H4 (cell line): ENCODE results near the gene ALDH1B1. TPM values are rescaled to one million over a fixed set of nuclear protein-coding genes. Genes with fewer than 3 reads are reported as not detected.
A peak's percentile ranks its signal among the peaks of the same experiment; 100 is the strongest.

Experiments used
- DNase-seq: peaks from one replicate; pipeline ENCODE4 v3.0.0-alpha.2; 2015; ENCODE audit warnings: low spot score
- total RNA-seq: library from RNA; depleted of rRNA; stranded (reverse); fragments of >200 nt; shearing (Covaris generic); gene quantifications from 2 replicates; pipeline ENCODE4 v1.2.3, GENCODE V29; 2014

The ALDH1B1 gene
- total RNA-seq, 1 experiment from 2014 or later = 29.5 TPM

GRCh38 chr9:38416461-38416860 is 24.0 kb downstream of the ALDH1B1 start:
- DNase-seq = no peak

DNA sequence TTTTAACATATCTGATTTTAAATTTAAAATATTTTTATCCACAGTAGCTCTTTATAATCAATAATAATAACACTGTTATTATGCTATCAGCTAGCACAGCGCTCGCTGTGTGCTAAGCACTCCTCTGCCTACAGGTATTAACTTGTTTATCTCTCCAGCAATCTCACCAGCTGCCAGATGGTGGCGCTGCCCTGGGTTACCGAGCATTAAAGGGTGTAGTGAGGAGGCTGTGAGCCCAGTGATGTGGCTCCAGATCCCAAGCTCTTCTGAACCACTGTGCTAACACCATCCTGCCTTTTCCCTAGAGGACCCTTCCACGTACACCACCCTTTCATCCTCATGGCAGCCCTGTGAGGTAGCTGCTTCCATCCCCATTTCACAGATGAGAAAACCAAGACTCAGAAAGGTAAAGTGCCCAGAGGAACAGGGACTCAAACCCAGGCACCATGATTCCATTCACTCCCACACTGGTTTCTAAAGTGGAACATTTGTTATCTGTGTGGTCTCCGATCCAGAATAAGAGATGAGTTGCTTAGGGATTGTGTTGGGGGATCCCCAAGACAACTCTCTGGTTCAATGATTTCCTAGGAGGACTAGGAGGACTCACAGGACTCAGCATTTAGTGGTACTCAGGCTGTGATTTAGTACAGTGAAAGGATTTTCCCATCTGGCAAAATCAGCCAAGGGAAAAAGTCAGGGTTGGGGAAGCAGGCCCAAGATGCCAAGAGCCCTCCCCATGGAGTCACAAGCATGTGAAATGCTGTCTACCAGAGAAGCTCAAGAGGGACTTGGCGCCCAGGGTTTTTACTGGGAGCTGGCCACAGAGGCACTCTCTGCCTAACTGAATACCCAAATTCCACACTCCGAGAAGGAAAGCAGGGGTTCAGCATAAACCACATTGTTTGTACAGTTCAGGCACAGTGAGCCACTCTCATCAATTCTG is 24.8 kb downstream of the ALDH1B1 start:
- DNase-seq = peak; percentile 41

- no peak for DNase-seq
Observed at GRCh38 chr9:38418366-38418765, 25.9 kb downstream of the ALDH1B1 start.

GRCh38 chr9:38419181-38419580 is 26.7 kb downstream of the ALDH1B1 start:
- no peak for DNase-seq

GRCh38 chr9:38421498-38422211 is 29.2 kb downstream of the ALDH1B1 start:
- DNase-seq = no peak

DNA sequence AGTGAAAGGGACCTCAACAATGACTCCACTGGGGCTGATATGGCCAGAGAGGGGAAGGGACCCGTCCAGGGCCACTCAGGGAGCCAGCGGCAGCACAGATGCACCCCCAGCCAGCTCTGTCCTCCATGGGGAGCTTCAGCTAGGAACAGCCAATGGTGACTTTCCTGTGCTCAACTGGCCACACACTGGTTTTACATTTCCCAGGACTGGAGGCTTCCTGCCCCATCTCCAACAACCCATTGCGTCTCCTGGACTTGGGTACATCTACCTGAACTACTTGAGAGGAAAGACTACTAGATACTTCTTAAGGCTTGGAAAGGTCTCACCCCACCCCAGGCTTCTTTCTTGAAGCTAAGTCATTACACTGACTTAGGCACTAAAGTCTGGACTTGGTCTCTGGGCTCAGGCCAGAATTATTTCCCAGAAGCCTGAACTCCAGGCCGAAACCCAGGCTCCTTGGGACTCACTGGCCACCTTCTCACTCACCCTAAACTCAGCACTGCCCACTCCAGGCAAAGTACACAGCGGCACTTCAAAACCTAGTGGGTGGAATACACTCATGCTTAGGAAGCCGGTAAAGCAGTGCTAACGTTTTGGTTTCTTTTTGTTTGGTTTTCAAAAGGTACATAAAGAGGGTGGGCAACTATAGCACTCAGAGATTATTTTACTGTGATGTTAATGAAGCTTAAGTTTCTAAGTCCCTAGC is 30.2 kb downstream of the ALDH1B1 start:
- DNase-seq = no peak

DNA sequence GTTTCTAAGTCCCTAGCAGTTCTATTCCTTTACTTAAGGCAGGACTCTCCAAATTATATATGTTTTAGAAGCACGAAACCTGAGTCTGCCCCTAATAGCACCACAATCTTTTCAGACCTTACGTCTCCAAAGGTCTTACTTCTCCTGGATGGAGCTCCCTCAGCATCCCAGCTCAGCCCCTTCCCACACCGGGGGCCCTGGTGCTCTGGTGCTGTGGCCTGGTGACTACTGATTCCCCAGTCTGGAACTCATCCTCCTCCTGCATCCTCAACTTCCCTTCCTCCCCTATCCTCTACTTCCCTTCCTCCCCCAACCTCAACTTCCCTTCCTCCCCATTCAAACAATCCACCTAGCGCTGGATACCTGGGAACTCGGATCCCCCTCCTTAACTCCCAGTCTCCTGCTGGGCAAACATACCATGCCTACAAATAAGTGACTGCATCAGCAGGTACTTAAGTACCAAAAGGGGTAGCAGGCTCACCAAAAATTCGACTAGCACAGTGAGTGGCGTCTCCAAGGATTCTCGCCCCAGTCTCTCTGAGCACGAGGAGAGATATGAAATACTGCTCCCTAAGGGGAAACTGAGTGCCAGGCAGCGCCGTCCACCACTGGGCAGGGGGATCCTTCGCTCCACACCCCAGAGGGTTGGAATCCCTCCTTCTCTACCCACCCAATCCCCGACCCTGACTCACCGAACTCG is 30.9 kb downstream of the ALDH1B1 start:
- DNase-seq = no peak

DNA sequence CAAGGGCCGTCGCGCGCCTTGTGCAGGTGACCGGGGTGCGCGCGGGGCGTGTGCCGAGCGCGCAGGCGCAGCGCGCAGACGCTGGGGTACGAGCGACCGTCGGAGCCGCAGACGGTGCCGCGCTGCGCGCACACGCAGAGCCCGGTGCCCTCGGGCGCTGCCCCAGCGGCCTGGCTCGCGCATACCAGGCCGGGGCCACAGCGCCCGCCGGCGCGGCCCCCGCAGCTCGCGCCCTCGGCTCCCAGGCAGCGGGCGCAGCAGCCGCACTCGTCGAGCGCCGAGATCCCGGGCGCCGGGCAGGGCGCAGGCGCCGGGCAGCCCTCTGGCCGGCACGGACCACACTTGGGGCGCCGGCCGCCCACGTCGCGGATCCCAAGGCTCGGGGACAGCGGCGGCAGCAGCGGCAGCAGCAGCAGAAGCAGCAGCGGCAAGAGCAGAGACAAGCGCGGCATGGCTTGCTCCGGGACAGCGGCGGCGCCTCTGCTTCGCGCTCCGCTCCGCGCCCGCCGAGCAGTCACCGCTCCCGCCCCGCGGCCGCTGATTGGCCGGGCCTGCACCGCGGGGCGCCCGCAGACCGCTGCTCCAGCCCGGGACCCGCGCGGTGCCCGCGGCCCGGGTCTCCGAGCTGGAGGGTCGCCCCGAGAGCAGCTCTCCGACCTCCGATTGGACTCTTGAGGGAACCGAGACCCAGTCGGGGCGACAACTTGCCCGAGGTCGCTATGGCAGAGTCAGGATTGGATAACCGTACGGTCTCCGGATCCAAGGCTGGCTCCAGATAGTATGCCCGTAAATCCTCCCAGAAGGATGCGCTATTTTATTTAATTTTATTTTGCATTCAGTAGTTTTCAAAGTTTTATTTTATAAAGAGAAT is 31.7 kb downstream of the ALDH1B1 start, which contains the start of gene IGFBPL1:
TSS of gene IGFBPL1 (minus strand) at position 482 of the 871 bp plus-strand sequence. CDS start at position 452, 30 bp downstream.
- no peak for DNase-seq

- no peak for DNase-seq
Observed at GRCh38 chr9:38424918-38425317, 32.4 kb downstream of the ALDH1B1 start.

DNA sequence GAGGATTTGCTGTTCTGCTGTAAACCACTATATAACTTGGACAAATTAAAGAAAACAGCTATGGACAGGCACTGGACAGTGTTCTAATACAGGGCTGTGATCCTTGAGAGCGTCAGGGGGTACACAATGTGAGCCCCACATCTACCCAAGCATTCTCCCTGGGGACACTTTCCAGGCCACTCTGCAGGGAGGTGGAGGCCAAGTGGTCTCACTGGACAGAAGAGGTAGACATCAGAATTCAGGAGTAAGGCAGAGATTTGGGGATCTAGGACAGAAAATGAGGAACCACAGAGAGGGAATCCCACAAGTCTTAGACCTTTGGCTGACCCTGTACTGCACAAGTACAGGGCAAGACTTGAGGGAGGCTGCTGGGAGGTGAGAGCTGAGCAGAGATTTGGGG is 35.6 kb downstream of the ALDH1B1 start:
- no peak for DNase-seq

- DNase-seq = no peak
Observed at GRCh38 chr9:38431116-38431515, 38.6 kb downstream of the ALDH1B1 start.

DNA sequence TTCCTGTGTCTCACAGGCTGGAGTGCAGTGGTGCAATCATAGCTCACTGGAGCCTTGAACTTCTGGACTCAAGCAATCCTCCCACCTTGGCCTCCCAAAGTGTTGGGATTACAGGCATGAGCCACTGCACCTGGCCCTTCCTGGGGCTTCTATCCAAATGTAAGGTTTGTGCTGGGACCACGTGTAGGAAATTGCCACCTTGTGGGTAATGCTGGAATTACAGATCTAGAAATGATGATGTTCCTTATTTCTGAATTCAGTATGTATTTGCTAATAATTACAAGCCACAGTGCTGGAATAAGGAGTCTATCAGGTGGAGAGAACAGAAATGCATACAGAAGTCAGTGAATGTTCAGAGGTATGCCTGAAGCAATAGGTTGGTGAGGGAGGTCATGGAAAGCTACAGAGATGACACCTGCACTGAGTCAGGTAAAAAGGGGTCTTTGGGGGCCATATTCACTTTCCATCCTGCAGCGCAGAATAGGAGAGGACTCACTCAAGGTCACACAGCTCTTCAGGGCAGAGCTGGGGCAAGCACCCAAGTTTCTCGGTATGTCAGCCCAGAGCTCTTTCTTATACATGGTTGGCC is 40.5 kb downstream of the ALDH1B1 start:
- DNase-seq = peak; percentile 38

GRCh38 chr9:38434365-38434764 is 41.9 kb downstream of the ALDH1B1 start:
- DNase-seq = no peak

DNA sequence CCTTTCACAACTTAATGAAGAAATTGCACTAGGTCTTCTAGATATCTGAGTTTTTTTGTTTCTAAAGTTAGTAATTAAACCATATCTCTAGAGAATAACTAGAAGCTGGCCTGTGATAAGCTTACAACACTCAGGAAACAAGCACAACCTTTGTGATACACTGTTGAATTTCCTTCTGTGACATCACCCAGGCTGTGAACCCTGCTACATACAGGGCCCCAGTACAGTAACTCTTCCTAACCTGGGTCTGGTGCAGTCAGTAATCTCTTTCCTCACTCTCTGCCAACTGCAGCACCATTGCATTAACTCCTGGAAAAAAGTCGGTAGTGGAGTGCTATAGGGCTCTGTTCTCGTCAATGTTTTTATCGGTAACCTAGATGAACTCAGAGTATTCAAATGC is 42.4 kb downstream of the ALDH1B1 start:
- no peak for DNase-seq

DNA sequence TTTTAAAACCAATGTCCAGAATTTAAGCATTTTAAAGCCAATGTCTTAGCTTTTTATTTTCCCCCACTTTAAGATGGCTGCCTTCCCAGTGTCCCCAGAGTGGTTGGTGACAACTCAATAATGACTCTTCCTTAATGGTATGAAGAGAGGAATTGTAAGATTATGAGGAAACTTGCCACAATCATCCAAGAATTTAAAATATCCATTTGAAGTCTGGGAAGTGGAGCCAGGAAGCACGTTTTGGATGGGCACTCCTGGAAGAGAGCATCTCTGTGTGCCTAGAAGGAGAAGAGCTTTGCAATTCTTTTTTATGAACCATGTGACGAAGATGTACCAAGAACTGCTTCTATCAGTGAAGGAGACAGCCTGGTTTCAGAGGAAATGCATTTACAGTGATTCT is 43.0 kb downstream of the ALDH1B1 start:
- no peak for DNase-seq

DNA sequence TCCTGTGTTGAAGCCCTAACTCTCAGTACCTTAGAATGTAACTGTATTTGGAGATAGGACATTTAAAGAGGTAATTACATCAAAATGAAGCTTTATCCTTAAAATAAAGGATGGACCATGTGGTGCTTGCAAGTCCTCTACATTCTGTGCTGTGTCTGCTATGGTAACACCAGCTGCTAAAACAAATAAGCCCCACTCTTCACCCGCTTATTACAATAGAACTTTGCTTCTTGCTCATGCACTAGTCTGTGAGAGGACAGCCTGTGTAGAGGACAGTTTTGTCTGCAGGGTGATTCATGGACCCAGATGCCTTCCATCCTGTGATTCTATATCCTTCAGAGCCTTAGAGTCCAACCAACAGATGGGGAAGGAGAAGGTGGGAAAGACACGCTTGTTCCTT is 44.2 kb downstream of the ALDH1B1 start:
- no peak for DNase-seq

DNA sequence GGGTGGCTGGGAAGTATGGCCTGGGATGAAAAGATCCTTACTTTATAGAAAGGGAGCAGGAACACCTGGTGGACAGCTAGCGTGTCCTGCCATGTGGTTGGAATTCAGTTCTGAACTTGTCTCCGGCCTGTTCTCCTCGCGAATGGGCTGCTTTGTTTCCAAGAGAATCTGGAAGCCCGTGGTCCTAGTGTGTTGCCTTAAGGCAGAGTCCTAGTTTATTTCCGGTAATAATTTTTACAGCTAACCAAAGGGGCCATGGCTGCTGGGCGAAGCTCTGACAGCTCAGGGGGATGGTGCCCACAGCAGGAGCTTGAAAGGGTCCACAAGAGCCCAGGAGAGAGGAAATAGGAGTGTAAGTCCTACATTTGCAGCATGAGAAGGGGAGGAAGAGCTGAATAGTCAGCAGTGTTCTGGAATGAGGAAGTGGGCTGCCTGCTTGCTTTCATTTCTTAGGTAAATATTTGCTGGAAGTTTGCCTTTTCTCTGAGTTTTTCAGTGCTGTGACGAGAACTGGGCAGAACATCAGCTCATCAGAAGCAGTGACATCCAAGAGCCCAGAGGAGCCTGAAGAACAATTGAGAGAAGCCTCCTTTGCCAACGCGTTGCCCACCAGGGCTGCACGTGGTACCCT is 44.8 kb downstream of the ALDH1B1 start:
- DNase-seq = peak; percentile 66

DNA sequence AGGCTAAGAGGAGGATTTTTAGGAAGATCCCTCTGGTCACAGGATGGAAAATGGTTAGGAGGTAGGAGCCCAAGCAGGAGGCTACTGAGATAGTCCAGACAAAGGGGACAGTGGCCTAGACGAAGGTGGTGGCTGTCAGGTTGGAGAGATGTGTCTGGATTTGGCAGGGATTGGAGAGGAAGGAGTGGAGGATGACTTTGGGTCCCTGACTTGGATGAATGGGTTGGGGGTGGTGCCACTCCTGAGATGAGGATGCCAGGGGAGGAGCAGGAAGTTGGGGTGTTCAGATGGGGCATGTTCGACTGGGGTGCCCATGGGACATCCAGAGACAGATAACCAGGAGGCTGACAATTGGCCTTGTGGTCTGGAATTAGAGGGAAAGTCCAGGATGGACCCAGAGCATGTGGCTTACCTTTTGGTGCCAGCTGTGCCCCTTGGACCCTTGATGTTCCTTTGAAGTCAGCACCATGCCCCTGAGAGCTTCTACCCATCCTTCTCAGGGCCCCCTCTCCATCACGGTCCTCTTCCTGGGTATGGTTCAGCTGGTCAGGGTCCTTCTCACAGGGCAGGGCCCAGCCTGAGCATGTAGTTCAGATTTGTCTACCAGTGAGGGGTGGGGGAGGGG is 46.9 kb downstream of the ALDH1B1 start:
- no peak for DNase-seq

- no peak for DNase-seq
Observed at GRCh38 chr9:38439916-38440301, 47.4 kb downstream of the ALDH1B1 start.
